GM19035 (cell line): ENCODE measurements around the gene ENTR1.

ENCODE experiments used
- ATAC-seq: cut with Tn5 transposase; IDR thresholded peaks from one replicate; pipeline ENCODE4 v1.9.1; 2021; ENCODE audit not compliant: unreplicated experiment

The ENTR1 gene

DNA sequence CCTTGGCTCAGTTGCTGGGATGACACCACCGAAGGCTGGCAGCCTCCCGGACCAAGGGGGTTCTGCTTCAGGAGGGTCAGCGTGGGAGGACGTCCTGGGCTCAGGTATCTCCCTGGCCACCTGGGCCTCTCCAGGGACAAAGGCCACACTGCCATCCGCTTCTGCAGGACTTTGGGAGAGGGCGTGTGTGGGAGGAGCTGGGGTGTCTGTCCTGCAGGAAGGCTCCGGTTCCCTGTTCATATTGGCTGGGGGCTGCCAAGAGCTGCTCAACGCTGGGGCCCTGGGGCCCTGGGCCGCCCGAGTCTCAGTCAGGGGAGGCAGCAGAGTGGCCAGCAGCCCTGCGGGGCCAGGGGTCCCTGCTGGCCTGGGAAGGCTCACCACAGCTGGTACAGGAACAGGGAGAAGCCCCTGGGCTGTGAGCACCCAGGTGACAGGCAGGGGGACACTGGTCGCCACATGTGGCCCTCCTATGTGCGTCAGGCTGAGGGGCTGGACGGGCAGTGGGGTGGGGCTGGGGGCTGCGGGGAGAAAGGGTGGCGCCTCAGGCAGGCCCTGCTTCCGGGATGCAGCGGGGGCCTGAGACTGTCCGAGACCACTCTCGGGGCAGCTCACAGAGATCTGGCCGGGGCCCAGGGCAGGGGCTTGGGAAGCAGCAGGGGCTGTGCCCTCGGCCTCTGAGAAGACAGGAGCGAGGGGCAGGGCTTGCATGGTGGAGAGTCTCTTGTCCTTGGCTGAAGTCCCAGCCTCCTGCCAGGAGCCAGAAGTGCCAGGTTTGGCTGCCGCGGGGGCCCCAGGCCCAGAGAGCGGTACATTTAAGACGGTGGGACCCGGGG, 32.0 kb downstream of the ENTR1 start:
- ATAC-seq, result no peak

GRCh38 chr9:136377341-136378169, 32.9 kb downstream of the ENTR1 start:
- ATAC-seq, result no peak

DNA sequence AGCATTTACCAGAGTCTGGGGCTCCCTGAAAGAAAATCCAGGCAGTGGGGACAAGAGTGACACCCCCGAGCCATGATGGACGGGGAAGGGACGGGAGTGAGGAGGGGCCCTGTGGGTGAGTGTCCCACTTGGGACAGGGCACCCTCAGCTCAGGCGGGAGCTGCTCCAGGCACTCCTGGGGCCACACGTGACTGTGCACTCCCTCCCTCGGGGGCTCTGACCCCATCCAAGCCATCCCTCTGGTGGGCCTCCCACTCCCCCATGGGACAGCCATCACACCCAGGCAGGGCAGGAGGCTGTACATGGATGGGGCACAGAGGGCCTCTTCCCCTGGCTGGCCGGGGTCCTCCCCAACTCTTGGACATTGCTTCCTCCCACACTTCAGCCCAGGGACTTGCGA, 34.0 kb downstream of the ENTR1 start:
- no peak for ATAC-seq

DNA sequence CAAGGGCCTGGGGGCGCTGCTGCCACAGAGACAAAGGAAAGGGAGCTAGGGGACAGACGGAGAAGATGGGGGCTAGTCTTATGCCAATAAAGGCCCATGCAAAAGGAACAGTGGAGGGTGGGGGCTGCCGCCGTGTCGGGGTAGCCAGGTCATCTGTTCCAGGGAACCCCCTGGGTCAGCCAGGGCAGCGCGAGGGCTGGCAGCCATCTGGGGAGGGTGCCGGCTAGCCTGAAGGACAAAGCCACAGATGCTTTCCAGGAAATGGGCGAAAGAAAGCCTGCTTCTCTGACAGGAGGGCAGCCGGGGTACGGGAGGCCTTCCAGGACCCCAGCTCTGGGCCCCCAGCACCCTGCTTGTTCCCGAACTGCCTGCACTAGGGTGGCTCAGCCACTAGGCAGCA, 35.3 kb downstream of the ENTR1 start:
- no peak for ATAC-seq

- ATAC-seq, result no peak
These were observed 36.2 kb downstream of the ENTR1 start for GRCh38 chr9:136374183-136374575.

GRCh38 chr9:136373300-136374182, 36.9 kb downstream of the ENTR1 start, which contains the start of gene CARD9:
Gene CARD9 (minus strand): TSS chr9:136373669. CDS start chr9:136372078, 1,591 bp downstream.
- ATAC-seq, result no peak

DNA sequence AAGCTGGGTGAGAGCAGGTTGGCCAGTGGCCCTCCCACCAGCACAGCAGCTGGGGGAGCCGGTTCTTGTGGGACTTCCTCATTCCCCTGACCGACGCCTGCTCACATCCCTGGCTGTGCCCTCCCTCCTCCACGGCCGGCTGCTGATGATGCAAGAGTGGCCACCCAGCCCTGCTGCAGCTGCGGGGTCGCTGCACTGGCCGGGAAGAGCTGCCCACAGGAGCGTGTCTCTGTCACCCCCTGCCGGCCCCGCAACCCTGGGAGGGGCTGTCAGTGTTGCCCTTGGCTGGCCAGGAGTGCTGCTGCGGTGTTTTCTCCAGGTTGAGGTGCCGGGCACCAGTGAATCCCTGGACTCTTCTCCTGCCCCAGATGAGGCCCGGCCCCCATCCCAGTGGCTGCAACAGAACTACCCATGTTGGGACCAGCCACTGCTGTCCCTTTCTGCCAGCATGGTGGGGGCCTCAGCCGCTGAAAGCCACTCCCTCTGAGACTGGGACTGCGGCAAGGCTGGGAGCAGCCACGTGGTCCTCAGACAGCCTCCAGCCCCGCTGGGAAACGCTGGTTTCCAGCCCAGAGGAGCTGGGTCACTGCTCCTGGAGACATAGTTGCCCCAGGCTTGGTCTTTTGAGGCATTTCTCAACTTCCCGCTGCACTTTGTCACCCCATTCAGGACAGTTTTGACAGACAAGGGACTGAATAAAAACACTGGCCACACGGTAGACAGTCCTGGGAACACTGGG, 37.7 kb downstream of the ENTR1 start:
- no peak for ATAC-seq

- ATAC-seq, result no peak
These were observed 38.4 kb downstream of the ENTR1 start for GRCh38 chr9:136372006-136372405.

GRCh38 chr9:136371533-136371880, 38.9 kb downstream of the ENTR1 start:
- no peak for ATAC-seq

DNA sequence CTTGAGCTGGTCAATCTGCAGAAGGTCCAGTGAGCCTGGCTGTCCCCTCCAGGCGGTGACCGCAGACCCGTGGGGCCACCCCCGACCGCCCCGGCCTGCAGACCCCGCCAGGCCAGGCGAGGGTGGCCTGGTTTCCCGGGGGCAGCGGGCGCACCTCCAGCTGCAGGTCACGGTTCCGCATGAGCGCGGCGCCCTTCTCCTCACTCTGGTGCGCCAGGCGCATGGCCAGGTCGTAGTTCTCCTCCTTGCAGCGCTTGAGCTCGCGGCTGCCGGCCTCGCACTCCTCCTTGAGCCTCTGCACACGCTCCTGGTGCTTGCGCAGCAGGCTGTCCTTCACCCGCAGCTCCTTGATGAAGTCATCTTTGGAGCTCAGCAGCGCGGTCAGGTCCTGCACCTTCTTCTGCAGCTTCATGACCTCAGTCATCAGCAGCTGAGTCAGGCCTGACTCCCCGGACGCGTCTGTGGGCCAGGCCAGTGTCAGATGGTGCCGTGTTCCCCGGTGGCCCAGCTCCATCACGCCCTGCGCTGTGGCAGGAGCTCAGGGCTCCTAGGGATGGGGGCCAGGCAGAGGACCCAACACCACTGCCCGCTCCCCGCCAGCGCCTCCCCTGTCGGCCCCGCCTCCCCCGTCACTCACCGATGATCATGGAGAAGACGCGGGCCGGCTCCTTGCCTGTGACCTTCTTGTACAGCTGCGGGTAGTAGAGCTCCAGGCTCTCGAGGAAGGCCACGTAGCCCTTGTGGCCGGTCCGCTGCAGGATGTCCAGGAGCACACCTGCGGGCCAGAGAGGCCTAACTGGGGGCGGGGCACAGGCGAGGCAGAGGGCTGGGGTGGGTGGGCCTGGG, 39.5 kb downstream of the ENTR1 start:
- ATAC-seq, result no peak

DNA sequence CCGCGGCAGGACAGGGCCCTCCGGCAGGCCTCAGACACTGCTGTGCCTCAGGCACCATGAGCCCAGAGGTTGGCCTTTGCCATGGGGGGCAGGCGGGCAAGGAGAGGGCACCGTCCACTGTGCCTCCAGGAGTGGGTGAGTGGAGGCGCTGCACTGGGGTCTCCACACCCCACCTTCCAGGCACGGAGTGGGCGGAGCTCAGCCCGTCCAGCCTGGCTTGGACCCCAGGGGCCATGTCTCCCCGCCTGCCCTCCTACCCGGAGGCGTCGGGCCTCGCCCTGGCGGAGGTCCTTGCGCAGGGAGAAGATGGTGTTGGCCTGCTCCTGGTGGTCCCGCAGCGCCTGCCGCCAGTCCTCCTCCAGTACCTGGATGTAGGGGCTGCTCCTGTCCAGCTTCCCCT, 40.4 kb downstream of the ENTR1 start:
- no peak for ATAC-seq

GRCh38 chr9:136368190-136368589, 42.2 kb downstream of the ENTR1 start:
- no peak for ATAC-seq

DNA sequence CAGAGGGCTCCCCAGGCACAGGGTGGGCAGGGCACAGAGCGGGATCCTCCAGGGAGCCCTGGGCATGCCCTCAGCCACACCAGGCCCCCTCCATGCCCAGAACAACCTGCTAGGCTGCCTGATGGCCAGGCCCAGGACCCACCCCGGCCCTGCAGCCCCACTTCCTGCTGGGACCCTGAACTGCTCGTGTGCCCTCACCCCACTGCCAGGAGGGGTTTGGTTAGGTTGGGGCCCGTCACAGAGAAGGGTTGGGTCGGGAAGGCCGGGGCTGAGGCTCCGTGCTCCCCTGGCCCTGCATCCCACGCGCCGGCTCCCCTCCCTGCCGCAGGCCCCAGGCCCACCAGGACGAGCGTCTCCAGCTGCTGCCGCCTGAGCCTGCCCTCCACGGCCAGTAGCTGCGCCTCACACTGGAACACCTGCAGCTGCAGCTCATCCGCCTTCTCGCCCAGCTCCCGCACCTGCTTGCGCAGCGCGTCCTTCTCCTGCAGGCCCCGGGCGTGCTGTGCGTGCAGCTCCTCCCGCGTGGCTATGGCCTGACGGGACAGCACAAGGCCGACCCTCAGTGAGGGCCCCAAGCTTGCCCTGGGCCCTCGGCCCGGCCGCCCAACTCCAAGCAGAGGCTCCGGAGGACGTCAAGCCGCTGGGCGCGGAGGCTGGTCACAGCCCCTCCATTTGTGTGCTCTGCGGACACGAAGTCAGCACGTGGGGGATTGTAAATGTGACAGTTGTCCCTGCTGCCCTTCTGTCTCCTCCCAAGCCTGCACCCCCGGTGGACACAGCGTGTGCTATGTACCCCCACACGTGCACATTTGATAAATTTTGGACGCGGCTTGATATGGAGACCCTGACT, 42.9 kb downstream of the ENTR1 start:
- no peak for ATAC-seq

GRCh38 chr9:136366826-136367225, 43.6 kb downstream of the ENTR1 start:
- no peak for ATAC-seq

DNA sequence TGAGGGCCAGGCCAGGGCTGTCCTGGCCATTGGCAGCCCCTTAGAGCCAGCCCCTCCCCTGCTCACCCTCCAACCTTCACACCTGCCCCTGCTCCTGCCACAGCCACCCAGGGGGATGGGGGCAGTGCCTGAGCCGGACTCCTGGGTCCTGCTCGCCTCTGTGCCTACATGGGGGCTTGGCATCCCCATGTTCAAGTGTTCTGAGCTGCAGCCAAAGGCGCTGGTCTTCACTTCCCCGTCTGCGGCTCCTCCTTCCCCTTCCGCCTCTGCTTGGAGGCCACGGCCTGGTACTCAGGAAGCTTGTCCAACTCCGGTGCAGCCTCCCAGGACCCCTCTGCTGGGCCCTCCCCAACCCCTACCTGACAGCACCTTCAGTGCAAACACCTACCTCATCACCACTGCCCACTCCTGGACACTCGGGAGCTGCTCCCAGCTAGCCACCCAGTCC, 44.6 kb downstream of the ENTR1 start:
- no peak for ATAC-seq

DNA sequence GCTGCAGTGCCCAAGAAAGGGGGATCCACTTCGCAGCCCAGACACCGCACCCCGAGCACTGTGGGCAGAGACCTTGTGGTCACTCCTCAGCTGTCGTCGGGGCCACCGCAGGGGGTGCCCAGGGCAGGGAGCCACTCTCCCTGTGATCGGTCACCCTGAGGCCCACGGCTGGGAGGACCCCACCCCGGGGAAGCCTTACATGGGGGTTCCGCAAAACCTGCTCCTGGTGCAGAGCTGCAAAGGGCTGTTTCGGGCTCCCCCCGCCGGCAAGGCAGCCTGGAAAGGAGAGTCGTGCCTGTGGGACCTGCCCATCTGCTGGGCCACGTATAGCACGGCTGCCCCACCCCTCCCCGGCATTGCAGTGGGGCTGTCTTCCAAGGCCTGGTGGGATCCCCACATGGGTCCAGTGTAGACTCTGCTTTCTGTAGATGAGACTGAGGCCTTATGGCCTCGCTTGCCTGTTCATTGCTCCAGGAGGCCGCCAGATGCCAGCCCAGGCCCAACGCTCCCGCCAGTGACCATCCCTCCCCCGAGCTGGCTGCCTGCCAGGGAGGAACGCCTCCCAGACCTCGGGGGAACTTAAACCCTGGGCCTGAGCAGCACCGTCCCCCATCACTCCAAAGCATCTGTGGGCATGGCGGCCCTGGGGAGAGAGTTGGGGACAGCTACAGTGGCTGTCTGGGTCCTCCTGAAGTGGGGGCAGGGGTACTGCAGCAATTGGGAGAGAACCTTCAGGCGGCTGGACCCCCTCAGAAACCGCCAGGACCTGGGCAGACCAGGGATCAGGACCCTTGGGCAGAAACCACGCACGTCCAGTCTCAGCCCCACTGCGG, 45.3 kb downstream of the ENTR1 start:
- ATAC-seq, result no peak

DNA sequence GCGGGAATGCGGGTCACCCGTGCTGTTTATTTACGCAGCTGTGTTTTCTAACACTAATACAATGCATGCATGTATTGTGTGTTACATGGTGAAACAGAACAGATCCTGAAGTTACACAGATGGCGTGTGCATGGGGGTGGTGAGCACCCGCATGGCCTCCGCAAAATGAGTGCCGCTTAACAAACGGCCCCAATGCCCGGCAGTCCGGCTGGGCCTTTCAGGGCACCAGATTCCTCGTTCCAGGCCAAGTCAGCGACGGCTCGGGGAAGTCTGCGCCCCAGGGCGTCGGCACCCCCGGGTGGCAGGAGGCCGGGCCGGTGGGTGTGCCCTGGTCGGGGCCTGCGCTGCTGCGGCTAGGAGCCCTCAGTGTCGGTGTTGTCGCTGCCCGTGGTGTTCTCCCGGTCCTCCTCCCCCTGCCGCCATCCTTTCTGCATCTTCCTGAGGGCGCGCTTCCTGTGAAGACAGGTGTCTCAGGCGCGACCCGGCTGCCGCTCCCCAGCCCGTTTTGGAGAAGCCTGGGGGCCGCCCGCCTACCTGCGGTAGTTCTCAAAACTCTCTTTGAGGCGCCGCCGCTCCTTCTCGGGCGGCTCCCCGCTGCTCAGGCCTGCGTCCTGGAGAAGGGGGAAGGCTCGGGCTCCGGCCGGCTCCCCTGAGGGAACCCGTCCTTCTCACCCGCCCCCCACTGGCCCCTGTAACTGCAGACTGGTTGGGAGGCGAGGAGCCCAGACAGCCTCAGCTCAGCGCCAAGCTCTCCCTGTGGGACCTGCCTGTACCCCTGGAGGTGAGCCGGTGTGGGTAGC, 46.3 kb downstream of the ENTR1 start:
- no peak for ATAC-seq
